Activated CD4-positive, alpha-beta T cell treated with anti-CD3 and anti-CD28 coated beads for 1 hour (primary cell): ENCODE measurements around the gene OR2A5.
"Not testable (repeated sequence)": the region's sequence is repeated elsewhere in the genome, so short reads cannot be mapped to it uniquely, and the experiment has no call there.

Source experiments
- DNase-seq: peaks from one replicate; pipeline ENCODE4 v3.0.0-alpha.2; 2020

OR2A5 gene

GRCh38 chr7:144035385-144035784 lies 13.4 kb upstream of the OR2A5 start:
- DNase-seq: no peak

GRCh38 chr7:144036302-144036885 lies 12.4 kb upstream of the OR2A5 start:
- no peak for DNase-seq

- DNase-seq: no peak
Measured at GRCh38 chr7:144037414-144038035, 11.2 kb upstream of the OR2A5 start.

- DNase-seq: no peak
Measured at GRCh38 chr7:144038887-144039286, 9.9 kb upstream of the OR2A5 start.

GRCh38 chr7:144049491-144049890 lies 743 bp downstream of the OR2A5 start:
- DNase-seq: no peak

- no peak for DNase-seq
Measured at GRCh38 chr7:144050093-144050492, 1.3 kb downstream of the OR2A5 start.

GRCh38 chr7:144050884-144051283 lies 2.1 kb downstream of the OR2A5 start:
- DNase-seq: not testable (repeated sequence)

- no peak for DNase-seq
Measured at GRCh38 chr7:144057954-144058353, 9.2 kb downstream of the OR2A5 start.

- no peak for DNase-seq
Measured at GRCh38 chr7:144063710-144064109, 15.0 kb downstream of the OR2A5 start.

- no peak for DNase-seq
Measured at GRCh38 chr7:144069511-144069910, 20.8 kb downstream of the OR2A5 start, which contains the start of gene OR2A25. Gene OR2A25 (plus strand): TSS chr7:144069811. CDS start chr7:144074220, 4,409 bp downstream.

- DNase-seq: no peak
Measured at GRCh38 chr7:144069953-144070352, 21.2 kb downstream of the OR2A5 start.

GRCh38 chr7:144074374-144074773 lies 25.6 kb downstream of the OR2A5 start:
- DNase-seq: no peak

GRCh38 chr7:144085978-144086377 lies 37.2 kb downstream of the OR2A5 start, which contains the start of gene OR2A12:
Gene OR2A12 (plus strand): TSS chr7:144086278. CDS start chr7:144095108, 8,830 bp downstream.
- no peak for DNase-seq

GRCh38 chr7:144086730-144087129 lies 38.0 kb downstream of the OR2A5 start:
- no peak for DNase-seq

GRCh38 chr7:144087230-144087629 lies 38.5 kb downstream of the OR2A5 start:
- DNase-seq: no peak

- no peak for DNase-seq
Measured at GRCh38 chr7:144090667-144091066, 41.9 kb downstream of the OR2A5 start.

GRCh38 chr7:144098776-144099175 lies 50.0 kb downstream of the OR2A5 start:
- DNase-seq: no peak

- DNase-seq: no peak
Measured at GRCh38 chr7:144100607-144101006, 51.9 kb downstream of the OR2A5 start.

GRCh38 chr7:144102041-144102440 lies 53.3 kb downstream of the OR2A5 start:
- DNase-seq: no peak

- no peak for DNase-seq
Measured at GRCh38 chr7:144105211-144105610, 56.5 kb downstream of the OR2A5 start.
